Measurements from ENCODE around the gene GNPAT.
"Not testable (repeated sequence)": the region's sequence is repeated elsewhere in the genome, so short reads cannot be mapped to it uniquely, and the experiment has no call there.

The GNPAT gene

DNA sequence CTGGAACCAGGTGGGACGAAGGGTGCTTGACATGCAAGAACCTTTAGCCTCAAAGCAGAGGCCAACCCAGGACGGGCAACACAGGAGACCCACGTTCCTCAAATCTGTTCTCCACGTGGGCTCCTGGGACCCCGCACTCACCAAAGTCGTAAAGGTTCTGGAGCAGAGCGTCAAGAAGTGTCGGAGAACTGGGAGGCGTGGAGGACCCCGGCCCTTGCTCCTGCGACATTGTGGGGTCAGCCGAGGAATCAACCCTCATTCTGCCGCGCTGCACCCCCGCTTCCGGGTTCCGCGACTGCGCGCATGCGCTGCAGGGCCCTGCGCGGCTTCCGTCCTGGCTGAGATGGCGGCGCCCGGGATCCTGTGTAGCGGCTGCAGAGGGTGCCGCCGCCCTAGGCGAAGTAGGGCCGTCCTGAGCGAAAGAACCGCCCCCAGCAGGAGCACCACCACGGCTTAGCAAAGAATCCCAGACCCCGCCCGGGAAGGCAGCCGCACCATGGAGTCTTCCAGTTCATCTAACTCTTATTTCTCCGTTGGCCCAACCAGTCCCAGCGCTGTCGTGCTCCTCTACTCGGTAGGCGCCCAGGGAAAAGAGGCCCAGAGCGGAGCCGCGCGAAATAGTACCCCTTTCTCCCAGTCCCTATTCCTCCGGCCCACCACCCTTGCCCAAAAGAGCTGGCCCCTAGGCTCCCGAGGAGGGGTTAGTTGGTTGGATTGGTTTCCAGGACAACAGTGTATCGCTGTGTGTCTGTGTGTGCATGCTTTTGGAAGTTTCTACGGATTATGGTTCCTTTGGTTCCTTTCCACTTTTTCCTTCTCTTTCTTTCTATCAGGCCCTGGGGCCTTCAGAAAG is at the start of gene GNPAT:
GNPAT (plus strand) TSS at position 330 of the 853 bp plus-strand sequence; CDS start at position 497, 167 bp downstream.
- peak; percentile 67 to 87 for DNase-seq

DNA sequence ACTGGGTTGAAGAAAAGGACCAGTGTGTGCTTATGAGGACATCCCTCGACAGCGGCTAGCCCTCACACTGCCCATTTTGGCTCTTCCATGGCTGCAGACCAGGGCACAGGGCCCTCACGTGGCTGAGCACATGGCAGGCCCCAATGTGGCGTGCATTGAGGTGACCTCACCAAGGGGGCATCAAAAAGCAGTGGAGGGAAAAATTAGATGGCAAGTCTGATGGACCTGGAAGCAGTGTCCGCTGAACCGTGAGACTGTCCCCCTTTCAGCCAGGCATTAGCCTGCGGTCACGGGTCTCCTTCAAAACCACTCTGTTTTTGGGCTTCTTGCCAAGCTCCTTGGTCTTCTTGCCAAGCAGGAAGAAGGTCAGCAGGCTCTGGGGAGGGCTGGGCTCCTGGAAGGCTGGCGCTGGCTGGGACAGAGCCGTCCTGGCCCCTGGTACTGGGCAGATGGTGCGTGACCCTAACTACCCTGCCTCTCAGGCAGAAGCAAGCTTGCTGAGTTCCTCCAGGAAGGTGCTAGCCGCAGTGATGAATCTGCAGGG is 48.3 kb upstream of the GNPAT start:
- no peak for DNase-seq

DNA sequence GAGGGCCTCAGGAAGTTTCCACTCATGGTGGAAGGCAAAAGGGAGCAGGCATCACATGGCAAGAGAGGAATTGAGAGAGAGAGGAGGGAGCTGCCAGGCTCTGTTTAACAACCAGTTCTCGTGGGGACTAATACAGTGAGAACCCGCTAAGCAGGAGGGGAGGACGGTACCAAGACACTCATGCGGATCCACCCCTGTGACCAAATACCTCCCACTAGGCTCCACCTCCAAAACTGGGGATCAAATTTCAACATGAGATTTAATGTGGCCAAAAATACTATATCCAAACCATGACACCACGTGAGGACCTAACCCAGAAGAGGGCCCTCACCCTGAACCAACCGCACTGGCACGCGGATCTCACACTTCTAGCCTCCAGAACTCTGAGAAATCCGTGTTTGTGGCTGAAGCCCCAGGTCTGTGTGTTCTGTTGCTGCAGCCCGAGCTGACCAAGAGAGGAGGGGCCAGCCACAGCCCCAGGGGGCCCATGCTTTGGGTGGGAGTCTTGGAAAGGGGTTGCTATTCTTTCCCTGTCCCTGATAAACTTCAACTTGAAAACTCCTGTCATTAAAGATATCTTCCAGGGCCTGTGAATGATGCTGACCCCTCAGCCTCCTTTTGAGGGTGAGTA is 47.2 kb upstream of the GNPAT start:
- no peak for DNase-seq

DNA sequence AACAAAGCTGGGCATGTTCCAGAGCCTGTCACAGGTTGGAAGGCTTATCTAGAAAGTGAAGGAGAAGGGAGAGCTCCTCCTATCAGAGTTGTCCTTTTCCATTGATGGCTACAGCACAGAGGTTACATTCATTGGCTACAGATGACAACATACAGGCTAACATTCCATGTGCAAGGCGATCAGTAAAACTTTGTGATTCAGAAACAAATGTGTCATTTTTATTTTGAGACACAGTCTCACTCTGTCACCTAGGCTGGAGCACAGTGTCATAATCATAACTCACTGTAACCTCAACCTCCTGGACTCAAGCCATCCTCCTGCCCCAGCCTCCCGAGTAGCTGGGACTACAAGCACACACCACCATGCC is 46.6 kb upstream of the GNPAT start:
- no peak for DNase-seq

DNA sequence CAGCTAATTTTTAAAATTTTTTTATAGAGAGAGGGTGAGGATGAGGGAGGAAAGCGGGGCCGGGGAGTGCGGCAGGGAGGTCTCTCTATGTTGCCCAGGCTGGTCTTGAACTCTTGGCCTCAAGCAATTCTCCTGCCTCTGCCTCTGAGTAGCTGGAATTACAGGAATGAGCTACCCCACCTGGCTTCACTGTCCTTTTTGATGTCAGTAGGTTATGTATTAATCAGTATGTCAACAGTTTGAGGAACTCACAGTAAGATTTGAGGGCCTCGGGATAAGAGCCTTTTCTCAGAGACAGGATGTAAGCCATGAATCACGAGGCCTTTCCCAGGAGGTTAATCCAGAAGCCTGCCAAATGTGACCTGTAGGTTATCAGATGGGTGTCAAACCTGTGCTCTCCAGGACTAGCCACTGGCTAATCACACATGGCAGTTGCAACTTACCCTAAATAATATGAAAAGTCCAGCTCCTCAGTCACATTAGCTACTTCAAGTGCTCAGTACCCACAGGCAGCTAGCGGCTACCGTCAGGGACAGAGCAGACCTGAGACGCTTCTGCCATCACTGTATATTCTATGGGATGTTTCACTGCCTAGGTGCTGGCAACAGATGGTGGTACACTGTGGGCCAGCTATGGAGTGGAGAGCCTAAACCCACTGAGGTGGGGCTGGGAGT is 46.0 kb upstream of the GNPAT start:
- DNase-seq, result no peak

DNA sequence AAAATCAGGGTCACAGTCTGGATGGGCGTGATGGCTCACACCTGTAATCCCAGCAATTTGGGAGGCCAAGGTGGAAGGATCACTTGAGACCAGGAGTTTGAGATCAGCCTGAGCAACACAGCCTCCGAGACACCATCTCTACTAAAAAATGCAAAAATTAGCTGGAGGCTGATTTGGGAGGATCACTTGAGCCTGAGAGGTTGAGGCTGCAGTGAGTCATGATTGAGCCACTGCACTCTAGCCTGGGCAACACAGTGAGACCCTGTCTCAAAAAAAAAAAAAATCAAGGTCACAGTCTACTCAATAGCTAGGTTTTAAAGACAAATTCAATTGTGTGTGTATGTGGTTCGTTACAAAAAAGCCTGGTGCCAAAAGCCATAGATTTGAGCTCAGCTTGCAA is 44.7 kb upstream of the GNPAT start:
- no peak for DNase-seq

DNA sequence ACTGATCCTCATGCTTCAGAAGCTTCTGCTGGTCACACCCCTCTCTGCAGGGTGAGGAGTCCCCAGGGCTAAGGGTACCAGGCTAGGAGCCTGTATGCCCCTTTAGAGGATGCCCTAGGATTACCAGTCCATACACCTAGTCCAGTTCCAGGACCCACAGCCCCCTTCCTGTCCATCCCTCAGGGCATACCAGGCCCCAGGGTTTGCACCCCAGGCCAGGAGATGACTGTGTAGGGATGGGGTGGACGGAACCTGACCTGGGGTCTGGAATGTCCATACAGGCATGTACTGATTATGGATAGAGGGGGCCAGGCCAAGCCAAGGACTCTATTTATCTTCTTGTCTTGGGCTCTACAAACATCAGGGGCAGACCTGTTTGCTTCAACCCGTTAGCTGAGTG is 44.3 kb upstream of the GNPAT start:
- DNase-seq, result no peak

DNA sequence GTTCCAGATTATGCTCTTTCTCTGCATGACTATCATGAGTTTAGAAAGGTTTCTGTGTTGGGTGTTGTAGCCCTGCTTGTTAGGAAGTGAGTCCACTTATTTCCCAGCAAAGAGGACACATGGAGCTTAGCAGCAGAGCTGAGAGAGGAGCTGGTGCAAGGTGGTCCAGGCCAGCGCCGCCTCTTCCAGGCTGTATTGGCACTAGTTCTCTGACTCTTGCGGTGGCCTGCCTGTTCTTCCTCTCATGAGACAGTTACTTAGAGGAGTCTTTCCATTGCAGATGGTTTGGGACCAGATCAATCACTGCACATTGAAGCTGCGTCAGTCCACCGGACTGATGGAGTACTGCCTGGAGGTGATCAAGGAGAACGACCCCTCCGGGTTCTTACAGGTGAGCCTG is 41.1 kb upstream of the GNPAT start:
- no peak for DNase-seq

DNA sequence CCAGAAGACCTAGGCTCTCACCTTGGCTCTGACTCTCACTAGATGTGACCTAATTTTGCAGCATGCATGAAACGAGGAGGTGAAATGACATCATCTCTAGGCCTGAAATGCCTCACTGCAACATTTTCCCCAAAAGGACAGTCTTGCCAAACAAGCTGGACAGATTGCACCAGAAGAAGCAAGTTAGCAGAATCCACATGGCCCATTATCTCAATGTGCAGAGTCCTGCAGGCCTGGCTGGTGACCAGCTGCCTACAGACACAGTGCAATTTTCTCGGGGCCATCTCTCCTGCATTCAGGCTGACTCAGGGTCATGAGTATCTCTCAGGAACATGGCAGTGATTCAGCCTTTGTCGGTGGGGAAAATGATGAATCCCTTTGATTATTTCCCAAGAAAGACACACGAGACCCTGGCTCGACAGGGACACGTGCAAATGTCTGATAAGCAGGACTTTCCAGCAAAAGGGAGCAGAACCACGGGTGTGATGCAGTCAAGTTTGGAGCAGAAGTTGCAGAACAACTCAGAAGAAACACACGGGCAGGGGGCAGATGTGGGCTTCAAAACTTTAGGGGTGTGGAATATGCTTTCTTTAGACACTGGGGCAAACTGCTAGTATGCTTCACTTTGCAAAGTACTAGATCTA is 40.5 kb upstream of the GNPAT start:
- no peak for DNase-seq

DNA sequence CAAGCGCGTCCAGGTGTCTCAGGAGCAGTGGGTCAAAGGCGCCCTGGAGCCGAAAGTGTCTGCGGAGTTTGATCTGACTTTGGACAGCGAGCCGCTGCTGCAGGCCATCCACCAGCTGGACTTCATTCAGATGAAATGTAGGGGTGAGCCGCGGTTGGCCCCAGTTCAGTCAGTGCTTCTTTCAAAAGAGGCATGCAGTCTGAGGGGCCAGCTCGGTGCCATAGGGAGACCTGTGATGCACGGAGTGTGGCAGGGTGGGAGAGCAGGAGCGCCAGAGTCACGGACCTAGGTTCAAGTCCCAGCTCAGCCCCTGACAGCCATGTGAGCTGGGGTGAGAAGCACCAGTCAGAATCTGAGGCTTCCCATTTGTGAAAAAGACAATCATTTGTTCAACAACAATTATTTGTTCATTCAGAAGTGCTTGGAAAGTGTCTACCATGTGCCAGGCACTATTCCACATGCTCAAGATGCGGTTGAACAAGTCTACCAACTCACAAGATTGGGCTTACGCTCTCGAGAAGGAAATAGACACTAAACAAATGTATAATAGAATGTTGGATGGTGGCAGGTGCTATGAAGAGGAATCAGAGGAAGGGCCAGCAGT is 39.5 kb upstream of the GNPAT start:
- no peak for DNase-seq

DNA sequence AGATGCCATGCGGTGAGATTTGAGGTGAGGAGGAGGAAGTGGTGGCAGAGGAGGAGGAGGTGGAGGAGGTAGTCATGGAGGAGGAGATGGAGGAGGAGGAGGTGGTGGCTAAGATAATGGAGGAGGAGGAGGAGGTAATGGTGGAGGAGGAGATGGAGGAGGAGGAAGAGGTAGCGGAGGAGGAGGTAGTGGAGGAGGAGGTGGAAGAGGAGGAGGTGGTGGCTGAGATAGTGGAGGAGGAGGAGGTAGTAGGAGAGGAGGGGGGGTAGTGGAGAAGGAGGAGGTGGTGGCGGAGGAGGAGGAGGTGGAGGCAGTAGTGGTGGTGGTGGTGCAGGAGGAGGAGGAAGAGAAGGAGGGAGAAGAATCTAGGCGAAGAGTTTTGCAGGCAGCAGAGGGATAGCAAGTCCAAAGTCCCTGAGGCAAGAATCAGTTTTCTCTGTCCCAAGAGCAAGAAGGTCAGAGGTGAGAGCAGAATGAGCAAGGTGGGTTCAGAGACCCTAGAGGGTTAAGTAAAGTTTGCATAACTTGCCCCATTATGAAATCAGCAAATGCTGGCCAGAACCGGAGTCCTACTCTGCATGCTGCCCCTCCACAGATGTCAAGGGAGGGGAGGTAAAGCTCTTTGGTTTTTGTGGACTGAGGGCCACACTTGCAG is 38.9 kb upstream of the GNPAT start:
- DNase-seq, result no peak

DNA sequence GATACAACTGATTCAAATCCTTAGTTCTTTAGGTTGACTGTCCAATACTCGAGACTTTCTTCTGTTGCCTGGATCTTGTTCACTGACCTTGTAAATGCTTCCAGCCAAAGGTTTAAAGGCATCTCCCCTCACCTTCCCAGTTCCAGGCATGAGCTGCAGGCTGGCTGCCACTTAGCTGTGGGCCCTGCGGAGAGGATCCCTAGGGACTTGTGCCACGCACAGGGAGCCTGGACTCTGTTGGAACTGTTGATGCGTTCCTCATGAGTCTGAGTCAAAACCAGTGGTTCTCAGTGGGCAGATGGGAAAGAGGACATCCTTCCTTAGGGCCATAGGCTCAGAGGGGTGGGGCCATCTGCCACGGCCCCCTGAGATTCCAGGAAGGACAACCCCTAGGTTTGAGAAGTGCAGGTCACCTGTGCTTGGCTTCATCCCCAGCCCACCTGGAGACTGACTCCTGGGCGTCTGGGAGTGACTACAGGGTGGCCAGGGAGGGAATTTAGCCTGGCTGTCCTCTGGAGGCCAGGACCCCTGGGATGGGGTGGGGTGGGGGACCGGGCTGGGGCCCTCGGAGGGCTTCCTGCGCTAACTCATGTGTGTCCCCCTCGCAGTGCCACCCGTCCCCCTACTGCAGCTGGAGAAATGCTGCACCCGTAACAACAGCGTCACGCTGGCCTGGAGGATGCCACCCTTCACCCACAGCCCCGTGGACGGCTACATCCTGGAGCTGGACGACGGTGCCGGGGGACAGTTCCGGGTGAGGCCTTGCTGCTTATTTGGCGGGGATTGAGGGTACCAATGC is 37.6 kb upstream of the GNPAT start:
- DNase-seq, result no peak

DNA sequence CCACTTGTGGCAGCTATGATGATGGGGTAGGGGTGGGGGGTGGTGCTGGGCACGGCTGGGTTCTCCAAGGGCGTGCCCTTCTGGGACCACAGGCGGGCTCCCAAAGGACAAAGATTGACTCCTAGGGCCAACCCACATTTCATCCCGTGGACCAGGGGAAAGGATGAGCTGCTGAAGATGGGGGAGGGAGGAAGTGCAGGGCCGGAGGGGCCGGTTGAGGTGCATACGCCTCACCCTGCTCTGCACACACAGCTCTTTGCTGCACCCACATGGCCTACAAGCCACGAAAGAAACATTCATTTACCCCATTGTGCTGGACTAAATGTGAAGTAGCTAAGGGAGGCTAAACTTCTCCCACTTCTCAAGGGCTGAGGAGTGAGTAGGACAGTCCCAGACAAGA is 34.2 kb upstream of the GNPAT start:
- no peak for DNase-seq

DNA sequence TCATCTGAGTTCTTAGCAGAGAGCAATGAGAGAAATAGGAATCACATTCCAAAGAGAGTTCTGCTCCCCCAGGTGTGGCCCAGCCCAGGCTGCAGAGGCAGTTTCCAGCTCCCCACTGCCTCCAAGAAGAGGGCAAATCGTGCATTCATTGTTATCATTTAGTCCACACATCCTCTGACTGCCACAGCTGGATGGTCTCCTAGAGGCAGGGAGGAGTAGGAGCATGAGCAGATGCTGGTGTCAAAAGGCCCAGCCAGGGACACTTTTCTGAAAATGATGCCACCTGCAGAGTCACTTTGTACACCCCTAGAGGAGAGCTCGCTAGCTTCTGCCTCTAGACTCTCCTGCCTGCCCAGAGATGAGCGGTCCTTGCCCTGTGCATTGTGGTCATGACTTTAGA is 33.6 kb upstream of the GNPAT start:
- DNase-seq, result no peak

DNA sequence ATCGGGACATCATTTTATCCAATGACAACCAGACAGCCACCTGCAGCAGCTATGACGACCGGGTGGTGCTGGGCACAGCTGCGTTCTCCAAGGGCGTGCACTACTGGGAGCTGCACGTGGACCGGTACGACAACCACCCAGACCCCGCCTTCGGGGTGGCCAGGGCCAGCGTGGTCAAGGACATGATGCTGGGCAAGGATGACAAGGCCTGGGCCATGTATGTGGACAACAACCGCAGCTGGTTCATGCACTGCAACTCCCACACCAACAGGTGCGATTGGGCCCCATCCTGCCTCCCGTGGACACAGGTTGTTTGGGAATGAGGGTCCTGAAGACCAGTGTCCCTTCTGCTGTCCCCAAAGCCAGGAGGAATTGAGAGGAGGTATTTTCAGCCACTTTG is 32.0 kb upstream of the GNPAT start:
- no peak for DNase-seq

DNA sequence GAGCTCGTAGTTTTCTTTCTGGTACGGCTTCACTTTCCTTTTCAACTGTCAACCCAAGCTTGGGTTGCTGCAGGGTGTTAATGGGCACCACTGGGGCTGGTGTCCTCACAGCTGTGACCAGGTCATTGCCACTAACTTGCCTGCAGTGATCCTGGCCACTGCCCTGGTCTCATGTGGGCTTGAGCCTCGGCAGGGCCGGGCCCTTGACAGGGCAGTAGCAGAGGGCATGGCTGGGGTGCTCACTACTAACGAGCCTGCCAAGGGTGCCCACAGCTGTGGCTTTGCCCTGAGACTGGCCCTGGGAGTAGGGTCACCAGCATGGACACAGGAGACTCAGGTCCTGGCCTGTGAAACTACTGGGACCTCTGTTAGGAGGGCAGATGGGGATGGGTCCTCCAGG is 31.5 kb upstream of the GNPAT start:
- no peak for DNase-seq

DNA sequence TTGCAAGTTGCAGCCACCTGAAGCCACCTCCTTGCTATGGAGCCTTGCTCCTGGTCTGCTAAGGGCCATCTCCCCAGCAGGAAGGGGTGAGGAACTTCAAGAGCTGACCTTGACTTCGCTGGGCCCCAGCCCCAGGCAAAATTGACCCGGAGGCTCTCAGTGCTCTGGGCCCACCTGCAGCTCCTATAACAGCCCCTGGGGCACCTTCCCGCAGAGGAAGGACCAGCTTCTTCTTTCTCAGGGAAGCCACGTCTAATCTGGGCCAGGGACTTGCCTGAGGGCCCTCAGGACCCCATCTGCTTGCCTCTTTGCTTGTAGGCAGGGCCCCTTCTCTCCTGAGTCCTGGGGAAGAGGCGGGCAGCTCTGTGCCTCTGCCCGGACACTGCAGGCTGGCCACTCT is 30.9 kb upstream of the GNPAT start:
- no peak for DNase-seq

DNA sequence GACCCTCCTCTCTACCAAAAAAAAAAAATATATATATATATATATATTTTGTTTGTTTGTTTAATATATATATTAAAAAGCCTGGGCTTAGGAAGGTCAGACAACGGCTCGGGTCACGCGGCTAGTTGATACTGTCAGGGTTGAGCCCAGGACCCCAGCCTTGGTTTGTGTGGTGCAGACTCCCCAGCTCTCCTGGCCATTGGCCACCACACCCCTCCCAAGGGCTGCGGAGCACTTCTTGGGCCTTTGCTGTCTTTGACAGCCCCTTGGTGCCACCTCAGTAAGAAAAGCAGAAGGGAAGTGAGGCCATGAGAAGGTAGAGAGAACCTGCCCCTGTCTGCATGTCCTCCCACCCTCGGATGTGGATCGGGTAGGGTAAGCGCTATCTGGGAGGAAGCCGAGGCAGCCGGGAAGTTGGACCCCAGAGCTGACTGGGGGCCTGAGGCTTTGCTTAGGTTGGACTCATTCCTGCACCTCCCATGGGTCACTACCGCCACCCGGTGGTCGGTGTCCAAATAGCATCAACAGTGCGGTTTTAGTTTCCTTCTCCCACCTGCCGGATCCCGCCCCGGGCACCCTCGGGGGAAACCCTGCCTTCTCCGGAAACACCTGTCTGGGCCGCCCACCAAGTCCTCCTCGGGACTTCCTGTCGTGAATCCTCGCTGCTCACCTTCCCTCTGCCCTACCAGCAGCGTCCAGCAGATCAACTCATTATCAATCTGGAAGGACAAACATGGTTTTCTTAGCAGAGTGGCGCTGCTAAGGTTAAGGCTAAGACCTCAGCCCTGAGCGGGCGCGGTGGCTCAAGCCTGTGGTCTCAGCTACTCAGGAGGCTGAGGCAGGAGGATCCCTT is 29.8 kb upstream of the GNPAT start:
- peak; percentile 64 to 84 for DNase-seq

DNA sequence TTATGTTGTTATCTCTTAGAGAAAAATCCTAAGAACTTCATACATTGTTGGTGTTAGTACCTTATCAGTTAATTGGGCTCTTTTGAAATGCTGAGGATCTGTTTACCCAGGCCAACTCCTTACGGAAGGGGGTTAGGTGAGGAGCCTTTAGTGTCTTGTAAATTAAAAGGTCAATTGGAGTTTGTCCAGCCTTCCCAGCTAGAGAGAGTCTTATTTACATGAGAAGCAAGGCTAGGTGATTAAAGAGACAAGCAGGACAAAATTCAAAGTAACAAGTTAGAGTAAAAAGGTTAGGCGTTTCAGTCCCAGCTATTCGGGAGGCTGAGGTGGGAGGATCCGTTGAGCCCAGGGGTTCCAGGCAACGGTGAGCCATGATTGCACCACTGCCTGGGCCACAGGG is 28.7 kb upstream of the GNPAT start:
- not testable (repeated sequence) for DNase-seq

DNA sequence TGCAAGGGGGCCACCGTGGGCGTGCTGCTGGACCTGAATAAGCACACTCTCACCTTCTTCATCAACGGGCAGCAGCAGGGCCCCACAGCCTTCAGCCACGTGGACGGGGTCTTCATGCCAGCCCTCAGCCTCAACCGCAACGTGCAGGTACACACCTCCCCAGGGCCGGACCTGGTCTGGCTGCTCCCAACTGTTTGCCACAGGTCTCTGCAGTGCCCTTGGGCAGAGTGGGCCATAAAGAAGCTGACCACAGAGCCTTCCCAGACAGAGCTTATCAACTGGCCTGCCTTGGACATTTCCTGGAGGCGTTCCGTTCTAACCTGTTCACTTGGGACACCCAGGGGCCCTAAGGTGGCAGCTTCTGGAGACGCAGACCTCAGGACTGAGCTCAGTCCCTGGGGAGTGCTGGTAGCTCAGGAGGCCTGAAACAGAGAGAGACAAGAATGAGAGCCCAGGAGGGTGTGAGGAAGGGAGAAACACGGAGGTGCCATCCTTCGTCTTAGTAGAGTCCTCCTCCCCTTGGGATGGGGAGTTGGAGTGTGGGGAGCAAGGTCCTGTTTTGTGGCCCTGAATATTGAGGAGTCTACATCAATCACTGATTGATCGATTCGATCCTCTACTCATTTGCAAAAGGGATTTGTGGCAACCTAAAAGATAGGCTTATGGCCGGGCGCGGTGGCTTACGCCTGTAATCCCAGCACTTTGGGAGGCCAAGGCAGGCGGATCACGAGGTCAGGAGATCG is 27.0 kb upstream of the GNPAT start:
- no peak for DNase-seq
